CD8-positive, alpha-beta memory T cell (primary cell): ENCODE results near the gene KCNJ11. TPM values are rescaled to one million over a fixed set of nuclear protein-coding genes. Genes with fewer than 3 reads are reported as not detected.

ENCODE experiments used
- CTCF ChIA-PET: fragments of 350-600 bp; sonication (Branson Sonifier 250); formaldehyde crosslinking; loops from one replicate; lab custom pipeline; 2021; ENCODE audit warnings: antibody characterized with exemption; lab: Charles Lee
- POLR2A ChIA-PET: fragments of 350-600 bp; sonication (Branson Sonifier 250); formaldehyde crosslinking; loops from one replicate; lab custom pipeline; 2021; ENCODE audit warnings: antibody characterized with exemption; lab: Charles Lee
- DNase-seq, 5 donors: peaks; one replicate each; pipeline versions ENCODE4 v3.0.0 to v3.0.0-alpha.2; 2020 to 2022; ENCODE audit warnings: mixed read lengths in 1 of 5
- H3K27ac ChIP-seq: one replicate; pipeline ENCODE4 v1.7.0; 2013; ENCODE audit warnings: low read depth, mild to moderate bottlenecking, low read length, moderate library complexity
- H3K27me3 ChIP-seq: 2 replicates; pipeline ENCODE4 v1.7.0; 2013; ENCODE audit warnings: low read length, mild to moderate bottlenecking; ENCODE audit not compliant: insufficient read depth, poor library complexity, severe bottlenecking
- H3K36me3 ChIP-seq: 2 replicates; pipeline ENCODE4 v1.7.0; 2013; ENCODE audit warnings: mild to moderate bottlenecking, low read length, moderate library complexity; ENCODE audit not compliant: insufficient read depth
- H3K4me1 ChIP-seq: 2 replicates; pipeline ENCODE4 v1.7.0; 2013; ENCODE audit warnings: mild to moderate bottlenecking, low read length, moderate library complexity; ENCODE audit not compliant: insufficient read depth
- H3K4me3 ChIP-seq: 2 replicates; pipeline ENCODE4 v1.7.0; 2013; ENCODE audit warnings: mild to moderate bottlenecking, low read length
- H3K9me3 ChIP-seq: 2 replicates; pipeline ENCODE4 v1.7.0; 2013; ENCODE audit warnings: mild to moderate bottlenecking, low read length
- H3K27ac Mint-ChIP-seq, 8 donors: one replicate each; pipeline ENCODE4 v1.8.0; 2020 to 2021; ENCODE audit warnings: mixed read lengths in 8 of 8, mild to moderate bottlenecking in 6 of 8, inconsistent platforms in 3 of 8, moderate library complexity in 3 of 8
- H3K27me3 Mint-ChIP-seq, 2 donors: one replicate each; pipeline ENCODE4 v1.8.0; 2020 to 2021; ENCODE audit warnings: mixed read lengths in 2 of 2, mild to moderate bottlenecking in 1 of 2, moderate library complexity in 1 of 2
- H3K36me3 Mint-ChIP-seq, 3 donors: one replicate each; pipeline ENCODE4 v1.8.0; 2020 to 2021; ENCODE audit warnings: mixed read lengths in 3 of 3, inconsistent platforms in 1 of 3, mild to moderate bottlenecking in 1 of 3
- H3K4me1 Mint-ChIP-seq, 3 donors: one replicate each; pipeline ENCODE4 v1.8.0; 2020 to 2021; ENCODE audit warnings: mixed read lengths in 3 of 3, inconsistent platforms in 1 of 3, mild to moderate bottlenecking in 1 of 3
- H3K4me3 Mint-ChIP-seq, 7 donors: one replicate each; pipeline ENCODE4 v1.8.0; 2020 to 2021; ENCODE audit warnings: mixed read lengths in 7 of 7, mild to moderate bottlenecking in 6 of 7, moderate library complexity in 4 of 7, inconsistent platforms in 2 of 7
- H3K9me3 Mint-ChIP-seq, 5 donors: one replicate each; pipeline ENCODE4 v1.8.0; 2020 to 2022; ENCODE audit warnings: mixed read lengths in 5 of 5, mild to moderate bottlenecking in 3 of 5, moderate library complexity in 2 of 5, inconsistent platforms in 1 of 5
- polyA plus RNA-seq: library from polyadenylated mRNA; unstranded; fragments of 300-500 nt; fragmentation: Illumina TruSeq; gene quantifications from one replicate; pipeline ENCODE4 v1.2.3, GENCODE V29; 2021
- total RNA-seq, 2 experiments: library from RNA; stranded (reverse); gene quantifications; one replicate each; pipeline ENCODE4 v1.2.3, GENCODE V29; 2021

Gene KCNJ11
- total RNA-seq (under 1 TPM; 0.53 to 0.95 TPM), polyA plus RNA-seq (0.09 TPM)

- no peaks in the 10 kb centered on the region for H3K9me3 ChIP-seq
- CTCF ChIA-PET: interaction anchor here (0.6 to 1.8 kb wide), 12 partner anchors 9 to 139 kb away, joined by 3 to 14 read pairs (median 4); no protein-coding TSS in a partner anchor
- H3K4me1 ChIP-seq: peaks cover 5% of the 10 kb centered on the region
- H3K4me1 Mint-ChIP-seq: peaks cover 4 to 11% (median 6%) of the 10 kb centered on the region in 3 donors
- DNase-seq: no peak
- POLR2A ChIA-PET: no interaction called here
- no peaks in the 10 kb centered on the region for H3K9me3 Mint-ChIP-seq
- peak within 1 kb of the TSS; percentile 79 to 94 (median 81) for H3K4me3 Mint-ChIP-seq
- no peaks in the 10 kb centered on the region for H3K27me3 Mint-ChIP-seq
- H3K4me3 ChIP-seq: peak within 1 kb of the TSS; percentile 74
- no peak within 1 kb of the TSS for H3K27ac ChIP-seq
- H3K36me3 Mint-ChIP-seq: no peaks in the 10 kb centered on the region
- no peaks in the 10 kb centered on the region for H3K27me3 ChIP-seq
- no peaks in the 10 kb centered on the region for H3K36me3 ChIP-seq
- H3K27ac Mint-ChIP-seq: peak within 1 kb of the TSS in 5 of 8 donors; percentile 54 to 95 (median 77)
Measured at GRCh38 chr11:17388609-17389210, at the start of gene KCNJ11. Gene KCNJ11, minus strand, starts transcription at chr11:17388659. Its CDS starts 568 bp downstream, at chr11:17388091.

GRCh38 chr11:17437366-17437765, 48.9 kb upstream of the KCNJ11 start:
- ChIA-PET CTCF (no interaction called here), POLR2A (no interaction called here)
- no peak overlapping the region for H3K4me3 Mint-ChIP-seq
- no peak for DNase-seq
- Histone ChIP-seq H3K27ac (no peak overlapping the region), H3K4me1 (no peaks in the 10 kb centered on the region), H3K36me3 (no peaks in the 10 kb centered on the region), H3K4me3 (no peak overlapping the region), H3K27me3 (no peaks in the 10 kb centered on the region), H3K9me3 (no peaks in the 10 kb centered on the region)
- H3K27me3 Mint-ChIP-seq: peaks cover 7 to 43% of the 10 kb centered on the region in 2 donors
- H3K9me3 Mint-ChIP-seq: peaks cover 0 to 4% (median 0%) of the 10 kb centered on the region in 5 donors
- peaks cover 0 to 4% (median 2%) of the 10 kb centered on the region in 3 donors for H3K36me3 Mint-ChIP-seq
- H3K4me1 Mint-ChIP-seq: peaks cover 0 to 6% (median 0%) of the 10 kb centered on the region in 3 donors
- H3K27ac Mint-ChIP-seq: peak overlapping the region in 1 of 8 donors; percentile 18

DNA sequence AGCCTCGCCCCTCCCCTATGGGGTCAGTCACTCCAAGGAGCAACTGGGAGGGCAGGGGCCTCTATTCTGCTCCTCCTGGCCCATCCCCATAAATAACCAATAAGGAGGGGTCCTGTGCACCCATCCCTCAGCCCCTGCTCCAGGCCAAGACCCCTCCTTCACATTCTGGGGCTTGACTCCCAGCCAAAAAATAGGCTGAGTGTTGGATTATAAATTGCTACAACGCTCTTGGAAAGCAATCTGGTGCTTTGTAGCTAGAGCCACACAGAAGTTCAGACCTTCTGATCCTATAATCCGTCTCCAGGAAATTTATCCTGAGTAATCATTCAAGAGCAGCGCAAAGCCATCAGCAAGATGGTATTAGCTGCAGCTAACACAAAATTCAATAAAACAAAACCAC, 45.6 kb upstream of the KCNJ11 start:
- no peaks in the 10 kb centered on the region for H3K9me3 ChIP-seq
- no peaks in the 10 kb centered on the region for H3K4me1 ChIP-seq
- no peak overlapping the region for H3K27ac ChIP-seq
- no peaks in the 10 kb centered on the region for H3K36me3 Mint-ChIP-seq
- no peak for DNase-seq
- H3K4me1 Mint-ChIP-seq: peaks cover 0 to 2% (median 0%) of the 10 kb centered on the region in 3 donors
- no peaks in the 10 kb centered on the region for H3K27me3 ChIP-seq
- H3K4me3 ChIP-seq: no peak overlapping the region
- no peaks in the 10 kb centered on the region for H3K36me3 ChIP-seq
- ChIA-PET POLR2A (no interaction called here), CTCF (no interaction called here)
- no peak overlapping the region for H3K27ac Mint-ChIP-seq
- H3K27me3 Mint-ChIP-seq: peaks cover 0 to 26% of the 10 kb centered on the region in 2 donors
- H3K4me3 Mint-ChIP-seq: no peak overlapping the region
- no peaks in the 10 kb centered on the region for H3K9me3 Mint-ChIP-seq

GRCh38 chr11:17432002-17432401, 43.5 kb upstream of the KCNJ11 start:
- Histone ChIP-seq H3K4me3 (no peak overlapping the region), H3K27me3 (no peaks in the 10 kb centered on the region), H3K4me1 (no peaks in the 10 kb centered on the region), H3K27ac (no peak overlapping the region), H3K36me3 (no peaks in the 10 kb centered on the region), H3K9me3 (no peaks in the 10 kb centered on the region)
- H3K4me1 Mint-ChIP-seq: no peaks in the 10 kb centered on the region
- no peaks in the 10 kb centered on the region for H3K36me3 Mint-ChIP-seq
- ChIA-PET POLR2A (no interaction called here), CTCF (interaction anchor here (1.2 to 1.8 kb wide), 2 partner anchors 12 to 42 kb away, joined by 3 to 5 read pairs; no protein-coding TSS in a partner anchor)
- no peaks in the 10 kb centered on the region for H3K9me3 Mint-ChIP-seq
- DNase-seq: no peak
- peak overlapping the region in 1 of 8 donors; percentile 87 for H3K27ac Mint-ChIP-seq
- H3K4me3 Mint-ChIP-seq: no peak overlapping the region
- H3K27me3 Mint-ChIP-seq: peaks cover 6 to 26% of the 10 kb centered on the region in 2 donors

- no peaks in the 10 kb centered on the region for H3K9me3 Mint-ChIP-seq
- H3K4me3 ChIP-seq: no peak overlapping the region
- no peak overlapping the region for H3K27ac Mint-ChIP-seq
- DNase-seq: no peak
- no peaks in the 10 kb centered on the region for H3K36me3 ChIP-seq
- H3K27ac ChIP-seq: no peak overlapping the region
- no peak overlapping the region for H3K4me3 Mint-ChIP-seq
- H3K27me3 ChIP-seq: no peaks in the 10 kb centered on the region
- peaks cover 10 to 26% of the 10 kb centered on the region in 2 donors for H3K27me3 Mint-ChIP-seq
- ChIA-PET CTCF (interaction anchor here (1.1 to 1.8 kb wide), 3 partner anchors 13 to 42 kb away, joined by 3 to 5 read pairs (median 3); no protein-coding TSS in a partner anchor), POLR2A (no interaction called here)
- H3K36me3 Mint-ChIP-seq: no peaks in the 10 kb centered on the region
- no peaks in the 10 kb centered on the region for H3K4me1 ChIP-seq
- no peaks in the 10 kb centered on the region for H3K4me1 Mint-ChIP-seq
- H3K9me3 ChIP-seq: no peaks in the 10 kb centered on the region
Measured at GRCh38 chr11:17431139-17431538, 42.7 kb upstream of the KCNJ11 start.

- peaks cover 0 to 1% (median 0%) of the 10 kb centered on the region in 5 donors for H3K9me3 Mint-ChIP-seq
- CTCF ChIA-PET: interaction anchor here (1.1 to 1.8 kb wide), 3 partner anchors 13 to 41 kb away, joined by 3 to 5 read pairs (median 3); no protein-coding TSS in a partner anchor
Measured at GRCh38 chr11:17430616-17431015, 42.2 kb upstream of the KCNJ11 start.

GRCh38 chr11:17428925-17429324, 40.5 kb upstream of the KCNJ11 start:
- no peaks in the 10 kb centered on the region for H3K9me3 ChIP-seq
- CTCF ChIA-PET: no interaction called here
- no peak overlapping the region for H3K27ac ChIP-seq
- Mint-ChIP-seq H3K36me3 (no peaks in the 10 kb centered on the region), H3K9me3 (peaks cover 0 to 1% (median 0%) of the 10 kb centered on the region in 5 donors), H3K27me3 (peaks cover 10 to 31% of the 10 kb centered on the region in 2 donors), H3K4me3 (no peak overlapping the region), H3K4me1 (no peaks in the 10 kb centered on the region), H3K27ac (no peak overlapping the region)
- DNase-seq: no peak
- no peak overlapping the region for H3K4me3 ChIP-seq
- no peaks in the 10 kb centered on the region for H3K27me3 ChIP-seq
- H3K36me3 ChIP-seq: no peaks in the 10 kb centered on the region
- POLR2A ChIA-PET: no interaction called here
- no peaks in the 10 kb centered on the region for H3K4me1 ChIP-seq

More at GRCh38 chr11:17430616-17431015, 42.2 kb upstream of the KCNJ11 start:
- Histone ChIP-seq H3K36me3 (no peaks in the 10 kb centered on the region), H3K27me3 (no peaks in the 10 kb centered on the region), H3K4me3 (no peak overlapping the region), H3K27ac (no peak overlapping the region), H3K9me3 (no peaks in the 10 kb centered on the region), H3K4me1 (no peaks in the 10 kb centered on the region)
- peak overlapping the region in 1 of 8 donors; percentile 0 for H3K27ac Mint-ChIP-seq
- no peak overlapping the region for H3K4me3 Mint-ChIP-seq
- POLR2A ChIA-PET: no interaction called here
- H3K4me1 Mint-ChIP-seq: no peaks in the 10 kb centered on the region
- peaks cover 10 to 26% of the 10 kb centered on the region in 2 donors for H3K27me3 Mint-ChIP-seq
- DNase-seq: no peak
- H3K36me3 Mint-ChIP-seq: no peaks in the 10 kb centered on the region

GRCh38 chr11:17428261-17428660, 39.8 kb upstream of the KCNJ11 start:
- Mint-ChIP-seq H3K4me1 (no peaks in the 10 kb centered on the region), H3K4me3 (no peak overlapping the region), H3K27me3 (peaks cover 10 to 34% of the 10 kb centered on the region in 2 donors), H3K27ac (no peak overlapping the region), H3K9me3 (peaks cover 0 to 1% (median 0%) of the 10 kb centered on the region in 5 donors), H3K36me3 (no peaks in the 10 kb centered on the region)
- DNase-seq: no peak
- H3K9me3 ChIP-seq: no peaks in the 10 kb centered on the region
- ChIA-PET CTCF (interaction anchor here (0.8 kb wide), 1 partner anchor 28 kb away, joined by 3 read pairs; no protein-coding TSS in a partner anchor), POLR2A (no interaction called here)
- H3K27ac ChIP-seq: no peak overlapping the region
- no peak overlapping the region for H3K4me3 ChIP-seq
- H3K36me3 ChIP-seq: no peaks in the 10 kb centered on the region
- H3K4me1 ChIP-seq: no peaks in the 10 kb centered on the region
- no peaks in the 10 kb centered on the region for H3K27me3 ChIP-seq
